ENCODE data around the gene MED25.

Gene MED25

DNA sequence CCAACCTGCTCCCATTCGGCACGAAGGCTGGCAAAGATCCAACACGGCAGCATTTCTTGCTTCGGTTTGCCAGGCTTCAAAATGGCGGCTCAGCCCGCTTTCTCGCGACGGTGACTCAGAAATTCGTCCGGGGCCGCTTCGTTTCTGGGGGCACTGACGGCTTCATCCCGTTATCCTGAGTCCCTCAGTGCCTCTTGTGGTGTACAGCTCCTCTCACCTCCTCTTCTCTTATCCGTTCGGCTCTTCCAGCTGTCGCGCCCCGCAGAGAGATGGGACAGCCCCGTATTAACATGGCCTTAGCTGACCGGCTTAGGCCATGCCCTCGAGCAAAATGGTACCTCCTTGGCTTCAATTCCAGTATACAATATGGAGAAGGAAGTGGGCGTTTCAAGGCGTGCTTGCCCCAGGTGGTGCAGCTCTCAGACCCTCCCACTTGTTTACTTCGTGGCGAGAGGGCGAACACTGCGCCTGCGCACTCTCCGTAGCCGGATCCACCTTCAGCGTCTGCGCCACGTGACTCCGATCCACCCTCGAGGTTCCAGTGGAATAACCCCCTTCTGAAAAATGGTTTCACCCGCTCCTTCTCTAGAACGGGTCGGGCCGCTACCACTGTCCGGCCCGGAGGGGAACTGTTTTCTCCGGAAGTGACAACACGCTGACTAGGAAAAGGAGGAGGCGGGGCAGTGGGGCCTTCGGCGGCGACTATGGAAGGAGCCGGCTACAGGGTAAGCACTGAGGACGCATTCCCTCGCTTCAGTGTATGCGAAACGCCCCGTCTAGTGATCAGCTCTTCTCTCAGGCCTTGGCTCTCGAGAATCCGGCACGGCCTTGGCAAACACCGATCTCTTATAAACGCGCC, 59.2 kb downstream of the MED25 start, which contains the start of the genes AKT1S1 and TBC1D17:
AKT1S1 (minus strand) TSS at position 336 of the 859 bp plus-strand sequence. CDS start 4,060 bp downstream, outside the sequence.
TBC1D17 (plus strand) TSS at position 683 of the 859 bp plus-strand sequence; CDS start at position 705, 22 bp downstream.
- TF ChIP-seq FOXP2 (optimal IDR thresholded peaks at IDR 0.05; ENCODE audit: borderline replicate concordance, extremely low read depth, extremely low read length, insufficient read depth): peak; percentile 100
- TF ChIP-seq, protein P1, sequence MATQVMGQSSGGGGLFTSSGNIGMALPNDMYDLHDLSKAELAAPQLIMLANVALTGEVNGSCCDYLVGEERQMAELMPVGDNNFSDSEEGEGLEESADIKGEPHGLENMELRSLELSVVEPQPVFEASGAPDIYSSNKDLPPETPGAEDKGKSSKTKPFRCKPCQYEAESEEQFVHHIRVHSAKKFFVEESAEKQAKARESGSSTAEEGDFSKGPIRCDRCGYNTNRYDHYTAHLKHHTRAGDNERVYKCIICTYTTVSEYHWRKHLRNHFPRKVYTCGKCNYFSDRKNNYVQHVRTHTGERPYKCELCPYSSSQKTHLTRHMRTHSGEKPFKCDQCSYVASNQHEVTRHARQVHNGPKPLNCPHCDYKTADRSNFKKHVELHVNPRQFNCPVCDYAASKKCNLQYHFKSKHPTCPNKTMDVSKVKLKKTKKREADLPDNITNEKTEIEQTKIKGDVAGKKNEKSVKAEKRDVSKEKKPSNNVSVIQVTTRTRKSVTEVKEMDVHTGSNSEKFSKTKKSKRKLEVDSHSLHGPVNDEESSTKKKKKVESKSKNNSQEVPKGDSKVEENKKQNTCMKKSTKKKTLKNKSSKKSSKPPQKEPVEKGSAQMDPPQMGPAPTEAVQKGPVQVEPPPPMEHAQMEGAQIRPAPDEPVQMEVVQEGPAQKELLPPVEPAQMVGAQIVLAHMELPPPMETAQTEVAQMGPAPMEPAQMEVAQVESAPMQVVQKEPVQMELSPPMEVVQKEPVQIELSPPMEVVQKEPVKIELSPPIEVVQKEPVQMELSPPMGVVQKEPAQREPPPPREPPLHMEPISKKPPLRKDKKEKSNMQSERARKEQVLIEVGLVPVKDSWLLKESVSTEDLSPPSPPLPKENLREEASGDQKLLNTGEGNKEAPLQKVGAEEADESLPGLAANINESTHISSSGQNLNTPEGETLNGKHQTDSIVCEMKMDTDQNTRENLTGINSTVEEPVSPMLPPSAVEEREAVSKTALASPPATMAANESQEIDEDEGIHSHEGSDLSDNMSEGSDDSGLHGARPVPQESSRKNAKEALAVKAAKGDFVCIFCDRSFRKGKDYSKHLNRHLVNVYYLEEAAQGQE (IDR thresholded peaks at IDR 0.05; ENCODE audit: insufficient read depth in 1 of 2, low read depth in 2 of 2, low read length in 2 of 2): no peak
- no peak for TF ChIP-seq TAF1 (IDR thresholded peaks at IDR 0.05; ENCODE audit: borderline replicate concordance, insufficient read depth, low read length)
- no peak for TF ChIP-seq POLR2AphosphoS5 (IDR thresholded peaks at IDR 0.05; ENCODE audit: low read depth, low read length)
- 0 out of 2 replicates have a peak, but pooled peaks have one; percentile 52 for TF ChIP-seq SIN3A (IDR thresholded peaks at IDR 0.05; ENCODE audit: borderline replicate concordance, insufficient read depth, low read length)

DNA sequence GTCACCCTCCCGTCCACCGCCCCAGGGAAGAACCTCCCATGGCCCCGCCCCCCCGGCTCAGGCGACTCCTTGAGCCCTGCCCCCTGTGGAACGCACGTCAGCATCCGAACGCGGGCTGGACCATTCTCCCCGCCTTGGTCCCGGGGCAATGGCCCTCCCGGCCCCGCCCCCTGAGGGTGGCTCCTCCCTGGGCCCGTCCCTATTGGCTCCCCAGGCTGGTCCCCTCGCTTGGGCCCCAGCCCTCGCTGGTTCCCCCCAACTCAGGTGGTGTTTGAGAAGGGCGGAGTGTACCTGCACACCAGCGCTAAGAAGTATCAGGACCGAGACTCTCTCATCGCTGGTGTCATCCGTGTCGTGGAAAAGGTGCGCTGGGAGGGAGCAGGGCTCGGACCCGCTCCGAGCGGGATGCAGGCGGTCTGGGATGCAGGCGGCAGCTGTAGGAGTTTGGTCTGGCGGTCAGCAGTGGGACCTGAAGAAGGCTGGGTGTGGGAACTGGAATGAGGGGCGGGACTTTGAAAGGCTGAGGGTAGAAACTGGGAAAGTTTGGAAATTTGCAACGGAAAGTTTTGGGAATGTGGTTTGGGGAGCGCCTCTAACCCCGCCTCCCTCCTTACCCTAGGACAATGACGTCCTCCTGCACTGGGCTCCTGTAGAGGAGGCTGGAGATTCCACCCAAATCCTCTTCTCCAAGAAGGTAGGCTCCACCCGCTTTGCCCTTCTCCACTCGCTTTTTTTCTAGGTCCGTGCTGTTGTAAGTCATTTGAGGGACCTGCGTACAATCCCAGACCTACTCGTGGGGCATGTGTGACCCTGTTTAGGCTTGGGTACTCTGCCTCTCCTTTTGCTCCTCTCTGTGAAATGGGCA, 60.0 kb downstream of the MED25 start:
- TF ChIP-seq FOXP2 (optimal IDR thresholded peaks at IDR 0.05; ENCODE audit: borderline replicate concordance, extremely low read depth, extremely low read length, insufficient read depth): peak; percentile 70
- TF ChIP-seq, protein P1 (IDR thresholded peaks at IDR 0.05; ENCODE audit: insufficient read depth in 1 of 2, low read depth in 2 of 2, low read length in 2 of 2): no peak

DNA sequence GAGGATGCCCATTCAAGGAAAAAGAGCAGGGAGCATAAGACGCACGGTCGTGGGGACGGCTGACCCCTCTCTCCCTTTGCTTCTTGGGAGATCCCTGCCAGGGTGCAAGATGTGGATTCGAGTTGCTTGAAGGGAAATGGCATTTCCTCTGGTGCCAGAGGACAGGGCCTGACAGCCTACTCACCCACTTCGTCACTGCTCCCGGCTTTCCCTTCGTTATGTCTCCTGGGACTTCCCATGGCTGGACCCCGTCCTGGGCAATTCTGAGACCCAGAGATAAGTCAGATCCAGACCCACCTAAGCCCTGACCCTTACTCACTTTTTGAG, 60.6 kb downstream of the MED25 start:
- TF ChIP-seq FOXP2 (optimal IDR thresholded peaks at IDR 0.05; ENCODE audit: borderline replicate concordance, extremely low read depth, extremely low read length, insufficient read depth) (no peak), SIN3A (IDR thresholded peaks at IDR 0.05; ENCODE audit: borderline replicate concordance, insufficient read depth, low read length) (no peak), TAF1 (IDR thresholded peaks at IDR 0.05; ENCODE audit: borderline replicate concordance, insufficient read depth, low read length) (no peak), POLR2AphosphoS5 (IDR thresholded peaks at IDR 0.05; ENCODE audit: low read depth, low read length) (no peak)
- TF ChIP-seq, protein P1 (IDR thresholded peaks at IDR 0.05; ENCODE audit: insufficient read depth in 1 of 2, low read depth in 2 of 2, low read length in 2 of 2): no peak

DNA sequence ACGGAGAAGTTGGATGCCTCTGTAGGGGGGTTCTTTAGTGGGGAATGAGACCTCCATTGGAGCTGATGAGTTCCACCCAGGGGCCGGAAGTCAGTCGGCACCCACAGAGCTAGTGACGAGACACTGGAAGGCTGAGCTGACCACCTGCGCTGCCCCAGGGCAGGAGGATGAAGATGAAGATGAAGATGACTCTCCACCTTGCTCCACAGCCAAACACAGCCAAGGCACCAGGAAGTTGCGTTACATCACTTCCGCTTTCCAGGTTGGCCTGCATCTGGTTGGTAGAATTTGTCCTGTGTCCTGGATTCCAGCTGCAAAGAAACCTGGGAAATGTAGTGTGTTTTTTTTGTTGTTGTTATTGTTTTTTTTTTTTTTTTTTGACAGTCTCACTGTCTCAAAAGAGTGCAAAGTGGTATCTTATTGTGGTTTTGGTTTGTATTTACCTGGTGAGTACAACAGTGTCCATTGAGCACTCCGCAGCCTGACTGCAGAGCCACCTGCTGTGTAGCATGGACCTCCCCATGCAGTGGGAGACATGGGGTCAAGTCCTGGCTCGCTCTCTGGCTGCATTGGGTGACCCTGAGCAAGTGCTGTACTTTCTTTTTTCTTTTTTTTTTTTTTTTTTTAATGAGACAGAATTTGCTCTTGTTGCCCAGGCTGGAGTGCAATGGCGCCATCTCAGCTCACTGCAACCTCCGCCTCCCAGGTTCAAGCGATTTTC, 61.3 kb downstream of the MED25 start:
- no peak for TF ChIP-seq FOXP2 (optimal IDR thresholded peaks at IDR 0.05; ENCODE audit: borderline replicate concordance, extremely low read depth, extremely low read length, insufficient read depth)

DNA sequence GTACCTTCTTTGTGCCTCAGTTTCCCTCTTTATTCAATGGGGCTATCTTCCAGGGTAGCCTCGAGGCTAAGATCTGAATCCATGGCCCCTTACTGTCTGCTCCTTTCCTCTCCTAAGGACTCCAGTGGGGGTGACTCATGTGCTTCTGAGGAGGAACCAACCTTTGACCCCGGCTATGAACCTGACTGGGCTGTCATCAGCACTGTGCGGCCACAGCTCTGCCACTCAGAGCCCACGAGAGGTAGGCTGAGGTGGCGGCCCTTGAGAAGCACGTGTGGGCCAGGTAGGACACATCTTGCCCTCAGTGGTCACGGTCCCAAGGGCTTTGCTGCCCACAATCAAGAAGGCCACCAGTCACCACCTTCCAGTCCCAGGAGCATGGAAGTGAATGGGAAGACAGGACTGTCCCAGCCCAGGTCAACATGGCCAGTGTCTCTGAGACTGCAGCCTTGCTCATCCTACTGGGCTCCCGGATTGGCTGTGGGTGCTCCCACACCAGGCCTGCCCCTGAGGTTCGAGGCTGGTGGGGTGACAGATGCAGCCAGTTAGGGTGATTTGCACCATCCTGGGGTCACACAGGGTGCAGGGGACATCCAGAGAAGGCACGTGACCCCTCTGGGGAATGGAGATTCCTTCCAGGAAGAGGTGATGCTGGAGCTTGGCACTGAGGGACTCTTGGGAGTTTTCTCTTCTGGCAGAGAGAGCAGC, 62.2 kb downstream of the MED25 start:
- TF ChIP-seq TAF1 (IDR thresholded peaks at IDR 0.05; ENCODE audit: borderline replicate concordance, insufficient read depth, low read length): no peak
- TF ChIP-seq SIN3A (IDR thresholded peaks at IDR 0.05; ENCODE audit: borderline replicate concordance, insufficient read depth, low read length): no peak
- no peak for TF ChIP-seq FOXP2 (optimal IDR thresholded peaks at IDR 0.05; ENCODE audit: borderline replicate concordance, extremely low read depth, extremely low read length, insufficient read depth)
- TF ChIP-seq, protein P1 (IDR thresholded peaks at IDR 0.05; ENCODE audit: insufficient read depth in 1 of 2, low read depth in 2 of 2, low read length in 2 of 2): no peak
- TF ChIP-seq POLR2AphosphoS5 (IDR thresholded peaks at IDR 0.05; ENCODE audit: low read depth, low read length): no peak

All from PFSK-1 (cell line).